Osteocyte (in vitro differentiated cells): ENCODE results near the gene PTPRN2. TPM values are rescaled to one million over a fixed set of nuclear protein-coding genes. Genes with fewer than 3 reads are reported as not detected.

Experiments used
- DNase-seq: peaks from one replicate; pipeline ENCODE4 v3.0.0; 2021; ENCODE audit warnings: mixed read lengths; ENCODE audit not compliant: unreplicated experiment; ENCODE audit errors: extremely low spot score
- H3K27ac Mint-ChIP-seq: one replicate; pipeline ENCODE4 v1.8.0; 2021; ENCODE audit warnings: mild to moderate bottlenecking, mixed read lengths; ENCODE audit not compliant: unreplicated experiment
- H3K27me3 Mint-ChIP-seq: one replicate; pipeline ENCODE4 v1.8.0; 2021; ENCODE audit warnings: mixed read lengths; ENCODE audit not compliant: unreplicated experiment
- H3K36me3 Mint-ChIP-seq: one replicate; pipeline ENCODE4 v1.8.0; 2021; ENCODE audit warnings: mixed read lengths; ENCODE audit not compliant: unreplicated experiment
- H3K4me1 Mint-ChIP-seq: one replicate; pipeline ENCODE4 v1.8.0; 2021; ENCODE audit warnings: mixed read lengths; ENCODE audit not compliant: unreplicated experiment
- H3K4me3 Mint-ChIP-seq: one replicate; pipeline ENCODE4 v1.8.0; 2021; ENCODE audit warnings: mild to moderate bottlenecking, moderate library complexity, mixed read lengths; ENCODE audit not compliant: unreplicated experiment
- H3K9me3 Mint-ChIP-seq: one replicate; pipeline ENCODE4 v1.8.0; 2021; ENCODE audit warnings: mixed read lengths; ENCODE audit not compliant: unreplicated experiment
- CTCF ChIP-seq: fragments of 200-600 bp; sonication (generic); IDR thresholded peaks from 2 replicates; pipeline ENCODE4 v1.5.0; 2021; ENCODE audit warnings: antibody characterized with exemption, mild to moderate bottlenecking, moderate library complexity
- total RNA-seq: library from RNA; stranded (reverse); gene quantifications from 2 replicates; pipeline ENCODE4 v1.2.1, GENCODE V29; 2021

Gene PTPRN2
- total RNA-seq, 1 donor from 2014 or later: 0.59 TPM

DNA sequence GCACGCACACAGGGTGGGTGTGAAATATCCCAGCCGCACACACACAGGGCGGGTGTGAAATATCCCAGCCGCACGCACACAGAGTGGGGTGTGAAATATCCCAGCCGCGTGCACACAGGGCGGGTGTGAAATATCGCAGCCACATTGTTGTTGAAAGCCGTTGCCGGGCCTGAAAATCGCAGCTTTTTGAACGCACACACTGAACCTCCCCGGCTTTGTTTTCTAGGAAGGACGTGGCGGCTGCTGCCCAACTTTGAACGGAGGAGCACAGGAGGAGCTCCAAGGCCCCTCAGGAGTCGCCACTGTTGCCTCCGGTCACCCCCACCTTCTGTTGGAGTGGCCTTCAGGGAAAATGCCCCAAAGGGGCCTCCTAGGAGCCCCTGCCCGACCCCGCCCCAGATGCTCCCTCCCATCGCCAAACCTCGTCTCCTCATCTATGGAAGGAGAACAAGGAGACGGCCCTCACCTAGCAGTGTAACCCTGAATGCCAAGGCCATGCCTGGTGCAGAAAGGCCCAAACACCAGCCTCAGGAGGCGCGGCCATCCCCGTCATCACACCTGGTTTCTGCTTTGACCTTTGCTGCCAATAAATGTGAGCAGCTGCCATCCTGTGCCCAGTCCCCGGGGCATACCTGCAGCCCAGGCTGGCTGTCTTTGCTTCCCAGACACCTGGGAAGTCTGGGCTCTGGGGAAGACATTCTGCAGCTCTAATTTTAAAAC lies 318.6 kb downstream of the PTPRN2 start:
- peak; percentile 78 for DNase-seq
- Mint-ChIP-seq H3K27ac (no peak overlapping the region), H3K4me3 (no peak overlapping the region), H3K27me3 (no peaks in the 10 kb centered on the region), H3K36me3 (no peaks in the 10 kb centered on the region), H3K9me3 (peaks cover 14% of the 10 kb centered on the region), H3K4me1 (no peaks in the 10 kb centered on the region)
- no peak for TF ChIP-seq CTCF

DNA sequence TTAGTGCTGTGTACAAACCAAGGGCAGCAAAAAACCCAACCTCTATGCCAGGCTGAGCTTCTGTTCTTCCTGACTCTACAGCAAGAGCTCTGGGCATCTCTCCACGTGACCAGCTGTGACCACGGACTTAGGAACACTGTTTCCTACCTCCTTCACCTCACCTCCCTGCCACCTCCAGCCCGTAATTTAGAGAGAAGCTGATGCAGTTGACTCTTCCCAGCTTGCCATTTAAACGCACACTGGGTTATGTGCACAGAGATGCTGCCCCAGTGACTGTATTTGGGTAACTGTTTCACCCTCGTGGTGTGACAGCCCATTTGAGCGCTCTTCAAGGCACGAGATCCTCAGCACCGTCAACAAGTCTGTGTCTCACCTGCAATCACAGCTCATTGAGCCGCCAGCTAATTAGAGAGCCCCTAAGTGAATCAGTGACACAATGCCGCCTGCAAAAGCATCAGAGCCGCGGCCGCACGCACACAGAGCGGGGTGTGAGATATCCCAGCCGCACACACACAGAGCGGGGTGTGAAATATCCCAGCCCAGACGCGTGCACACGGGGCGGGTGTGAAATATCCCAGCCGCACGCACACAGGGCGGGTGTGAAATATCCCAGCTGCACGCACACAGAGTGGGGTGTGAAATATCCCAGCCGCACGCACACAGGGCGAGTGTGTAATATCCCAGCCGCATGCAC lies 319.7 kb downstream of the PTPRN2 start:
- Mint-ChIP-seq H3K9me3 (peaks cover 11% of the 10 kb centered on the region), H3K27ac (no peak overlapping the region), H3K4me3 (no peak overlapping the region)

DNA sequence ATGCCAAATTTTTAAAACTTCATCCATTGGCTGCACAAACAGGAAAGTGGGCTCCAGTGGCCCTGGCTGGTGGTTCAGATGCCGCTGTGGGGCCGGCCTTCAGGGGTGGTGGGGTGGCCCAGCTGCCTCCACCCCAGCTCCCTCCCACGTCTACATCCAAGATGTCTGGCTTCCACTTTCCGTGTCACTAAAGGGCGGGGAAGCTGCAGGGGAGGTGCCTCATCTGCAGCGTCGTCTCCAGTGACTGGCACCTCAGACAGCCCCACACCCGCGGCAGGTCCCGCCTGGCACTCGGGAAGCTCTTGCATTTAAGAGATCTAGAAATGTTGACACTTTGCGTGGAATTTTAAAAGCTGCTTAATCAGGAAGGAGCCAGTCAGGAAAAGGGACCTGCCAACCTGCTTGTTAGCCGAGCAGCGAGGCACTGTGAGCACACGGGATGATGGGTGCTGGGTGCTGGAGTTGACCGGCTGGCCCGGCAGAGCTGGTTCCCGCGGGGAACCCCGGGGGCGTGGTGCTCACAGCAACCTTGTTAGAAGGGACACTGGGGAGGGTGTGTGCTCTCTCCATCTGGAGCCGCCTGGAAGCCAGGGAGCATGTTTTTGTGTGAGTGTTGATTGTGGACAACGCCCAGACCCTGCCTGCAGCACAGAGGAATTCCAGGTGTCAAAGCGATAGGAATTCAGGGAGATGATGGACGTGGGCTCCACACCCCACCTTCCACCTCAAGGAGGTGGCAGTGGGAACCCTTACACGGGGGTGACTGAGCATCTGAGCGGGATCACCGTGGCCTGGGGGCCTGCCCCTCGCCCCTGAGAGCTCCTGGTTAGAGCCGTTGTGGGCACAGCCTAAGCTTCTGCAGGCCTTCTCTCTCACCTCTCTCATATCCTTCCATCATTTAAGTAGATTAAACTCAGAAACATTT lies 320.5 kb downstream of the PTPRN2 start:
- H3K27ac Mint-ChIP-seq: no peak overlapping the region
- H3K36me3 Mint-ChIP-seq: no peaks in the 10 kb centered on the region
- no peaks in the 10 kb centered on the region for H3K4me1 Mint-ChIP-seq
- H3K9me3 Mint-ChIP-seq: peaks cover 8% of the 10 kb centered on the region
- H3K4me3 Mint-ChIP-seq: no peak overlapping the region
- no peaks in the 10 kb centered on the region for H3K27me3 Mint-ChIP-seq
- peak; percentile 79 for DNase-seq
- TF ChIP-seq CTCF: no peak

More for the DNA sequence above, 319.7 kb downstream of the PTPRN2 start:
- no peaks in the 10 kb centered on the region for H3K27me3 Mint-ChIP-seq
- no peaks in the 10 kb centered on the region for H3K36me3 Mint-ChIP-seq
- no peak for TF ChIP-seq CTCF
- no peaks in the 10 kb centered on the region for H3K4me1 Mint-ChIP-seq
- peak; percentile 46 for DNase-seq

DNA sequence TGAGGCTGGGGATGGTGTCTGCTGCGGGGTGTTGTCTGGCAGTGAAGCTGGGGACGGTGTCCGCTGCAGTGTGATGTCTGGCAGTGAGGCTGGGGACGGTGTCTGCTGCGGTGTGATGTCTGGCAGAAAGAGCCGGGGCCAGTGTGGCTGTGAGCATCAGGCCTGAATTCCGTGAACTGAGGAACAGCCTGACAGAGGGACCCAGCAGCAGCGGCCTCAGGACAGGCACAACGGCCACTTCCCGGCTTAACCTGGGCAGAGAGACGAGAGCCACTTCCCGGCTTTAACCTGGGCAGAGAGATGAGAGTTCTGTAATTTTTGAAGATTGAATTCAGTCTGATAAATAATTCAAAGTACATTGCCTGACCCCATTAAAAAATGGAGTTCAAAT lies 321.2 kb downstream of the PTPRN2 start:
- H3K36me3 Mint-ChIP-seq: no peaks in the 10 kb centered on the region
- TF ChIP-seq CTCF: no peak
- H3K4me1 Mint-ChIP-seq: no peaks in the 10 kb centered on the region
- no peak overlapping the region for H3K27ac Mint-ChIP-seq
- no peak for DNase-seq
- H3K27me3 Mint-ChIP-seq: no peaks in the 10 kb centered on the region
- no peak overlapping the region for H3K4me3 Mint-ChIP-seq
- peaks cover 8% of the 10 kb centered on the region for H3K9me3 Mint-ChIP-seq
